IMR-90 (cell line): ENCODE results near the gene DPAGT1. TPM values are rescaled to one million over a fixed set of nuclear protein-coding genes. Genes with fewer than 3 reads are reported as not detected.
"Not testable (repeated sequence)": the region's sequence is repeated elsewhere in the genome, so short reads cannot be mapped to it uniquely, and the experiment has no call there.

Experiments used
- ATAC-seq: fragments of 200-7000 bp; cut with Tn5 transposase; 2 replicates; pipeline ENCODE4 v1.9.1; 2020; ENCODE audit warnings: low read depth, mild to moderate bottlenecking, moderate library complexity
- BruUV-seq: library from RNA; stranded (reverse); fragments of 400-500 nt; replicated peaks from 2 replicates; lab custom pipeline; 2021; lab: Mats Ljungman, UMichigan
- CTCF ChIA-PET: fragments of 300-600 bp; formaldehyde crosslinking; extraction: SDS; loops from one replicate; lab custom pipeline; 2021; ENCODE audit warnings: antibody characterized with exemption; lab: Yijun Ruan, JAX
- POLR2A ChIA-PET: fragments of 300-600 bp; sonication (Branson Sonifier 250); formaldehyde crosslinking; loops from one replicate; lab custom pipeline; 2022; ENCODE audit warnings: antibody characterized with exemption; ENCODE audit not compliant: unreplicated experiment; lab: Charles Lee
- DNase-seq: peaks from one replicate; pipeline ENCODE4 v3.0.0; 2013
- H2AFZ ChIP-seq: replicated peaks from 2 replicates; pipeline ENCODE3; 2013; ENCODE audit warnings: low read length, mild to moderate bottlenecking; ENCODE audit not compliant: poor library complexity
- H2AK5ac ChIP-seq: 2 replicates; pipeline ENCODE4 v1.6.1; 2013; ENCODE audit warnings: low read depth, low read length, inconsistent platforms
- H2AK9ac ChIP-seq: replicated peaks from 2 replicates; pipeline ENCODE3; 2013; ENCODE audit warnings: mild to moderate bottlenecking, low read depth, low read length, moderate library complexity; ENCODE audit not compliant: poor library complexity
- H2BK120ac ChIP-seq: 2 replicates; pipeline ENCODE4 v1.6.1; 2013; ENCODE audit warnings: low read depth, low read length, inconsistent platforms
- H2BK15ac ChIP-seq: 3 replicates; pipeline ENCODE4 v1.6.1; 2013; ENCODE audit warnings: low read depth, low read length, inconsistent platforms
- H2BK20ac ChIP-seq: 2 replicates; pipeline ENCODE4 v1.6.1; 2013; ENCODE audit warnings: low read depth, mild to moderate bottlenecking, inconsistent platforms, low read length, moderate library complexity
- H2BK5ac ChIP-seq: 2 replicates; pipeline ENCODE4 v1.6.1; 2013; ENCODE audit warnings: mild to moderate bottlenecking, low read depth, low read length, inconsistent platforms; ENCODE audit not compliant: poor library complexity, severe bottlenecking
- H3K14ac ChIP-seq: replicated peaks from 2 replicates; pipeline ENCODE4 v1.6.1; 2013; ENCODE audit warnings: low read depth, low read length, inconsistent platforms
- H3K18ac ChIP-seq: 2 replicates; pipeline ENCODE4 v1.6.1; 2013; ENCODE audit warnings: low read depth, low read length, control low read depth
- H3K23ac ChIP-seq: 2 replicates; pipeline ENCODE4 v1.6.1; 2013; ENCODE audit warnings: low read depth, low read length, inconsistent platforms
- H3K27ac ChIP-seq: 2 replicates; pipeline ENCODE4 v1.5.1; 2013; ENCODE audit warnings: mild to moderate bottlenecking, control low read depth, low read length; ENCODE audit not compliant: insufficient read depth
- H3K27me3 ChIP-seq: 2 replicates; pipeline ENCODE4 v1.6.1; 2013; ENCODE audit warnings: low read length; ENCODE audit not compliant: control insufficient read depth, insufficient read depth
- H3K36me3 ChIP-seq: 2 replicates; pipeline ENCODE4 v1.6.1; 2013; ENCODE audit warnings: low read length, mixed read lengths; ENCODE audit not compliant: control insufficient read depth, insufficient read depth
- H3K4ac ChIP-seq: 2 replicates; pipeline ENCODE4 v1.6.1; 2013; ENCODE audit warnings: low read depth, low read length, inconsistent platforms
- H3K4me1 ChIP-seq: 2 replicates; pipeline ENCODE4 v1.6.1; 2013; ENCODE audit warnings: low read length, mixed read lengths; ENCODE audit not compliant: control insufficient read depth, insufficient read depth
- H3K4me2 ChIP-seq: 2 replicates; pipeline ENCODE4 v1.6.1; 2013; ENCODE audit warnings: low read depth, mild to moderate bottlenecking, control low read depth, low read length, moderate library complexity
- H3K4me3 ChIP-seq: 2 replicates; pipeline ENCODE4 v1.5.1; 2013; ENCODE audit warnings: low read depth, mild to moderate bottlenecking, control low read depth, low read length, moderate library complexity; ENCODE audit not compliant: insufficient read depth
- H3K56ac ChIP-seq: 2 replicates; pipeline ENCODE4 v1.6.1; 2013; ENCODE audit warnings: low read length, inconsistent platforms; ENCODE audit not compliant: insufficient read depth; ENCODE audit errors: extremely low read depth
- H3K79me1 ChIP-seq, 2 experiments: 2 replicates each; pipeline ENCODE4 v1.6.1; 2013; ENCODE audit warnings: low read length in 2 of 2, inconsistent platforms in 1 of 2, low read depth in 1 of 2
- H3K9ac ChIP-seq: 2 replicates; pipeline ENCODE4 v1.6.1; 2013; ENCODE audit warnings: low read depth, low read length, control low read depth
- H3K9me1 ChIP-seq: 2 replicates; pipeline ENCODE4 v1.6.1; 2013; ENCODE audit warnings: low read length, inconsistent platforms; ENCODE audit not compliant: insufficient read depth
- H3K9me3 ChIP-seq: 2 replicates; pipeline ENCODE4 v1.6.1; 2013; ENCODE audit warnings: low read length; ENCODE audit not compliant: control insufficient read depth, insufficient read depth
- H4K20me1 ChIP-seq: 2 replicates; pipeline ENCODE4 v1.6.1; 2013; ENCODE audit warnings: low read length, inconsistent platforms; ENCODE audit not compliant: insufficient read depth
- H4K5ac ChIP-seq: 2 replicates; pipeline ENCODE4 v1.6.1; 2013; ENCODE audit warnings: mild to moderate bottlenecking, low read depth, low read length, control low read depth
- H4K8ac ChIP-seq, 2 experiments: 2 replicates each; pipeline ENCODE4 v1.6.1; 2013; ENCODE audit warnings: low read depth in 2 of 2, low read length in 2 of 2, control low read depth in 1 of 2, inconsistent platforms in 1 of 2
- H4K91ac ChIP-seq: 2 replicates; pipeline ENCODE4 v1.6.1; 2013; ENCODE audit warnings: low read depth, low read length, inconsistent platforms; ENCODE audit not compliant: insufficient read depth
- WGBS, 2 experiments: methylation state at CpG; one replicate each; pipeline versions ENCODE4 v1.1.5 to v1.1.7; 2013; ENCODE audit warnings: missing lambda C conversion rate in 2 of 2; ENCODE audit not compliant: insufficient read length in 1 of 2; ENCODE audit errors: extremely low coverage in 2 of 2; 5-methylcytosine and 5-hydroxymethylcytosine counted together
- dilution Hi-C: fragments of 300-500 bp; cut with HindIII; formaldehyde crosslinking; loops from one replicate; pipeline ENCODE4 v1.14.3; 2018; ENCODE audit warnings: low sequenced_read_pairs; ENCODE audit not compliant: unreplicated experiment
- in situ Hi-C: fragments of 300-500 bp; cut with MboI; formaldehyde crosslinking; loops from 3 replicates; pipeline ENCODE4 v1.14.3; 2019; ENCODE audit warnings: low sequenced_read_pairs, inconsistent platforms, mixed read lengths
- intact Hi-C: fragments of 100-400 bp; cut with micrococcal nuclease; formaldehyde crosslinking; loops from 2 replicates; pipeline ENCODE4 v1.10.0; 2022
- polyA plus RNA-seq, 3 experiments: library from polyadenylated mRNA; depleted of rRNA; stranded (reverse); fragments of >200 nt; gene quantifications; 2 replicates each; pipeline ENCODE4 v1.2.3, GENCODE V29; 2012; ENCODE audit warnings: low replicate concordance in 1 of 3
- total RNA-seq: library from RNA; depleted of rRNA; stranded (reverse); fragments of >200 nt; gene quantifications from 2 replicates; pipeline ENCODE4 v1.2.3, GENCODE V29; 2012

Gene DPAGT1
- total and polyA plus RNA-seq, 2 of the 4 experiments (the other 2 are of a cell fraction) = 15.2 to 53.4 TPM

- Histone ChIP-seq H3K36me3 (peaks cover 13% of the 10 kb centered on the region), H3K79me1 (peaks cover 22 to 48% of the 10 kb centered on the region in 2 experiments)
- H2AFZ ChIP-seq, H4K8ac ChIP-seq, H2BK20ac ChIP-seq, H3K9me1 ChIP-seq, H3K27ac ChIP-seq, H4K5ac ChIP-seq, H2AK5ac ChIP-seq, H3K4me2 ChIP-seq, H2BK120ac ChIP-seq, POLR2A ChIA-PET, H4K20me1 ChIP-seq, ATAC-seq, H3K9me3 ChIP-seq, H3K14ac ChIP-seq, H3K18ac ChIP-seq, H2AK9ac ChIP-seq, CTCF ChIA-PET, H3K56ac ChIP-seq, H2BK15ac ChIP-seq, dilution Hi-C loops, H2BK5ac ChIP-seq, H3K4ac ChIP-seq, H3K9ac ChIP-seq, H3K27me3 ChIP-seq, in situ Hi-C loops, H3K4me3 ChIP-seq, H3K23ac ChIP-seq, BruUV-seq, H3K4me1 ChIP-seq, H4K91ac ChIP-seq, DNase-seq, intact Hi-C loops: not testable (repeated sequence)
- WGBS, 2 experiments = 92% methylated on average over 2 of the region's 35 CpGs; no CpG with 5 or more reads in 1 of the 2 experiments
Measured at GRCh38 chr11:119059128-119059527, 42.5 kb downstream of the DPAGT1 start.
